Stimulated activated CD4-positive, alpha-beta T cell treated with anti-CD3 and anti-CD28 coated beads, TNF-alpha, amount 100 ng/mL, for 4 hours (primary cell): ENCODE measurements around the gene CDADC1.
"Not testable (repeated sequence)": the region's sequence is repeated elsewhere in the genome, so short reads cannot be mapped to it uniquely, and the experiment has no call there.

Experiments
- DNase-seq, 3 experiments: peaks; one replicate each; pipeline ENCODE4 v3.0.0-alpha.2; 2020; ENCODE audit warnings: low read depth in 3 of 3

The CDADC1 gene

DNA sequence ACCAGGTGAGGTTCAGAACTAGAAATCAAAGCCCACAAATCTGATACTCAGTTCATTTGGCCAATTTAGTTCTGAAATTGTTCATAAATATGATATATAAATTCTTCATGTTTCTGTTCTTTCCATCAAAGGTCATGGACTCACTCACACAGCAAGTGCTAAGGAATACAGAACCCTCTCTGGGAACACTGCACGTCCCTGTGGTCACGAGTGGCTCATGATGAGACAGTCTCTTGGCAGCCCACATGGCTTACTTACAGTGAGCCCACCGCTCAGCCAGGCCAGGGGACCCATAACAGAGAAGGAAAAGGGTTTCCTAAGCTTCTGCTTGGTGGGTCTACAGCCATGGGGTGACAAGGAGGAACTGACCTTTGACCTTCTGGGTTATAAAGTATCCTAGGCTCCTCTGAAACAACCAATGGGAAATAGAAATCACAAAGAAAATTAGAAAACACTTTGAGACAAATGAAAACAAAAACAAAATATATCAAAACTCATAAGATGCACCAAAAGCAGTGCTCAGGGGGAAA, 67.4 kb downstream of the CDADC1 start:
- DNase-seq: no peak

GRCh38 chr13:49315756-49316482, 68.2 kb downstream of the CDADC1 start:
- no peak for DNase-seq

DNA sequence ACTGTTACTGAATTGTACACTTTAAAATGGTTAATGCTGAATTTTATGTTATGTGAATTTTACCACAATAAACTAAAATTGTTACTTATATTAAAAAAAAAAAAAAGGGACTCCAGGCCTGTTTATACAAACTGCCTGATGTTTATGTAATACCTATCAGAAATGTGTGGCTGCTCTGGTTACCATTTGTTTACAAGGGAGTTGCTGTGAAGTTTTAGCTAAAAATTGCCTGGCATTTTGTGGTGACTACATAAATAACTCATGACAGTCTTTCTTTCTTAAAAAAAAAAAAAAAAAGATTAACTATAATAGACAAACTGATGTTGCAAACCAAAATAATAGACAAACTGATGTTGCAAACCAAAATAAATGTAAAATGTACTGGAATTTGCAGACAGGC, 71.8 kb downstream of the CDADC1 start:
- DNase-seq: no peak

- DNase-seq: no peak
Observed at GRCh38 chr13:49319951-49320350, 72.2 kb downstream of the CDADC1 start.

DNA sequence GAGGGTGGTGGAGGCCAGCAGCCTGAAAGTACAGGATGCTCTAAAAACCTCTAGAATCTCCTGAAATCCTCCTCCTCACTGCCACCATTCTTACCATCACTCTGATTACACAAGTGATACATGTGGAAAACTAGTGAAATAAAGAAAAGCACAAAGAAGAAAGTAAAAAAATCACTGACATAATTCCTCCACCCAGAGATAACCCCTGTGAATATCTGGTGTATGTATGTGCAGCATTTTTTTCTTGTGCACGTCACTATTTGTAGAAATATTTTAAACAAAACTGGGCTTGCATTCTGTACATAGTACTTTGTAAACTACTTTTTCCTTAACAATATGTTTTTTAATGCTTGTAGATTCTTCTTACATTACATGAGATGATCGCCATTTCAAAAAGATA, 73.2 kb downstream of the CDADC1 start:
- DNase-seq: no peak

- DNase-seq: no peak
Observed at GRCh38 chr13:49322702-49323101, 75.0 kb downstream of the CDADC1 start.

GRCh38 chr13:49323344-49323743, 75.6 kb downstream of the CDADC1 start:
- DNase-seq: no peak

- no peak for DNase-seq
Observed at GRCh38 chr13:49326222-49326917, 78.6 kb downstream of the CDADC1 start.

- DNase-seq: not testable (repeated sequence)
Observed at GRCh38 chr13:49327145-49327544, 79.4 kb downstream of the CDADC1 start.

GRCh38 chr13:49329831-49330545, 82.3 kb downstream of the CDADC1 start:
- DNase-seq: no peak

- no peak for DNase-seq
Observed at GRCh38 chr13:49330546-49330864, 82.8 kb downstream of the CDADC1 start.

DNA sequence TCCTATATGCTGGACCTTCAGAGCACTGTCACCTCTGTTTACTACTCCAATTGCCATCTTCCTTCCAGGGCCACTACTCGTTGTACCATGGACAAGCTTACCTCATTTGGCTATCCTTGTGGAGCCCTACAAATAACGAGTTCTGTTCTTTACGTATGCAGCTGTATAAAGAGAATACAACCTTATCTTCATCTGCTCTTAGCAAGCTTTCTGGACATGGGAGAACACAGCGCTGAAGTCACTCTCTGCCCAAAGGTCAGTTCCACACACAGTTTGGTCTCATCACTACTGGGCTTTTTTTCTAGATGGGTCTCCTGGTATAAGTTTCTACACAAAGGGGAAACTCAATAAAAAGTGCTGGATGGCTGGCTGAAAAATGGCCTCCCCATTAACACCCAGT, 88.9 kb downstream of the CDADC1 start:
- no peak for DNase-seq

DNA sequence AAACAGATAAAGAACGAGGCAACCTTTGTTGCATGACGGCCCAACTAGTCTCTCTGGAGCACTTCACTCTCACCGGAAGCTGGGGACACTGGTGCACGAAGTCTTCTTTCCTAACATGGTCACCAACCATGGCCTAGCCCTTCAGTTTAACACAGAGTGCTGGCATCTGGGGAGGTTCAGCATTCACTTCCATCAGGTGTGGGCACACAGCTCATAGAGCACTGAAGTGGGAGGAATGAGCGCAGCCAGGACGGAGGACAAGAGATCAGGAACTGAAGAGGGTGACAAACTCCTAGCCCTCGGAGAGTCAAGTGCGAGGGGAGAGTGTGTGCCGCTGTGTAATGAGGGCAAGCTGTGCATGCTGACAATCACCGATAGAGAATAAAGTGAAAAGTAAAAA, 92.4 kb downstream of the CDADC1 start:
- DNase-seq: no peak

- DNase-seq: no peak
Observed at GRCh38 chr13:49341517-49341916, 93.8 kb downstream of the CDADC1 start.

DNA sequence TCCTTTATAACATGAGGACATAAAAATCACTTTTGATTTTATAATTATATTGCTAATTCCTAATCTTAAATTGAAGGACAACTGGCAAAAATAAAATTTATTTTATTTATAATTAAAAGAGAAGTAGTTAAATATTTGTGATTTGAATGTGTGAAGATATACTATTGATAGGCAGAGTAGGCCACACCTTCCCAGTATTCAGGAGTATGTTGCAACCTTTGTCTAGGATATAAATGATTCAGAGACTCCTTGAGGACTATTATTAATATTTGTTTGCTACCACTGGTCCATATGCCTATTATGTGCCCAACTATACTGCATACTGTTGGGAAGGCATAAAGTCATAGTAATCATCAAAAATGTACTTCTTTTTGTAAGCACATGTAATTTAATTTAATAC, 94.2 kb downstream of the CDADC1 start:
- no peak for DNase-seq

GRCh38 chr13:49342454-49342853, 94.7 kb downstream of the CDADC1 start:
- DNase-seq: no peak
